ENCODE results near the gene RAET1E.

The RAET1E gene

DNA sequence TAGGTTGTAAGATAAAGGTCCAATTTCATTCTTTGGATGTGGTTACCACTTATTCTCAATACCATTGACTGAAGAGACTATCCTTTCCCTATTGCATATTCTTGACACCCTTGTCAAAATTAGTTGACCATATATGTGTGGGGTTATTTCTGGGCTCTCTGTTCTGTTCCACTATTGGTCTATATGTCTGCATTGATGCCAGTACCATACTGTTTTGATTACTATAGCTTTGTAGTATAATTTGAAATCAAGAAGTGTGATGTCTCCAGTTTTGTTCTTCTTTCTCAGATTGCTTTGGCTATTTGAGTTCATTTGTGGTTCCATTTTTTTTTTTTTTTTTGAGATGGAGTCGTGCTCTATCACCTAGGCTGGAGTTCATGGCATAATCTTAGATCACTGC, 25.7 kb downstream of the RAET1E start:
- Histone ChIP-seq H3K27ac (ENCODE audit: low read depth, low read length) (no peak overlapping the region), H3K4me3 (ENCODE audit: insufficient read depth, low read length, poor library complexity, severe bottlenecking) (no peak overlapping the region), H3K4me2 (ENCODE audit: low read depth, low read length, poor library complexity, severe bottlenecking) (no peak overlapping the region), H3K9me3 (ENCODE audit: insufficient read depth, low read length) (no peaks in the 10 kb centered on the region; the same call in 1 of the 2 replicates), H3F3A (ENCODE audit: insufficient read depth) (no peaks in the 10 kb centered on the region), H3K9ac (ENCODE audit: low read length) (no peak overlapping the region), H4K20me1 (ENCODE audit: low read depth, low read length) (no peaks in the 10 kb centered on the region), H3K9me2 (replicated peaks; ENCODE audit: insufficient read depth, low read length) (no peaks in the 10 kb centered on the region), H2AFZ (ENCODE audit: low read depth, low read length, severe bottlenecking) (no peak overlapping the region), H3K36me3 (ENCODE audit: low read length) (no peaks in the 10 kb centered on the region), H3K79me2 (ENCODE audit: insufficient read depth, low read length) (no peaks in the 10 kb centered on the region), H3K27me3 (ENCODE audit: low read length) (no peaks in the 10 kb centered on the region)
- TF ChIP-seq, protein P1, sequence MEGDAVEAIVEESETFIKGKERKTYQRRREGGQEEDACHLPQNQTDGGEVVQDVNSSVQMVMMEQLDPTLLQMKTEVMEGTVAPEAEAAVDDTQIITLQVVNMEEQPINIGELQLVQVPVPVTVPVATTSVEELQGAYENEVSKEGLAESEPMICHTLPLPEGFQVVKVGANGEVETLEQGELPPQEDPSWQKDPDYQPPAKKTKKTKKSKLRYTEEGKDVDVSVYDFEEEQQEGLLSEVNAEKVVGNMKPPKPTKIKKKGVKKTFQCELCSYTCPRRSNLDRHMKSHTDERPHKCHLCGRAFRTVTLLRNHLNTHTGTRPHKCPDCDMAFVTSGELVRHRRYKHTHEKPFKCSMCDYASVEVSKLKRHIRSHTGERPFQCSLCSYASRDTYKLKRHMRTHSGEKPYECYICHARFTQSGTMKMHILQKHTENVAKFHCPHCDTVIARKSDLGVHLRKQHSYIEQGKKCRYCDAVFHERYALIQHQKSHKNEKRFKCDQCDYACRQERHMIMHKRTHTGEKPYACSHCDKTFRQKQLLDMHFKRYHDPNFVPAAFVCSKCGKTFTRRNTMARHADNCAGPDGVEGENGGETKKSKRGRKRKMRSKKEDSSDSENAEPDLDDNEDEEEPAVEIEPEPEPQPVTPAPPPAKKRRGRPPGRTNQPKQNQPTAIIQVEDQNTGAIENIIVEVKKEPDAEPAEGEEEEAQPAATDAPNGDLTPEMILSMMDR (IDR thresholded peaks at IDR 0.05; ENCODE audit: insufficient read depth, low read length, poor library complexity, severe bottlenecking) = no peak

GRCh38 chr6:149871182-149871581, 26.7 kb downstream of the RAET1E start:
- no peaks in the 10 kb centered on the region for H3K27me3 ChIP-seq (ENCODE audit: low read length)
- no peaks in the 10 kb centered on the region for H3K36me3 ChIP-seq (ENCODE audit: low read length)
- H3K9ac ChIP-seq (ENCODE audit: low read length) = no peak overlapping the region
- no peak overlapping the region for H3K27ac ChIP-seq (ENCODE audit: low read depth, low read length)
- no peak overlapping the region for H2AFZ ChIP-seq (ENCODE audit: low read depth, low read length, severe bottlenecking)
- H3K9me2 ChIP-seq (replicated peaks; ENCODE audit: insufficient read depth, low read length) = no peaks in the 10 kb centered on the region
- TF ChIP-seq EZH2phosphoT487 (conservative IDR thresholded peaks at IDR 0.05; ENCODE audit: low read length) = no peak
- H3K9me3 ChIP-seq (ENCODE audit: insufficient read depth, low read length) = no peaks in the 10 kb centered on the region; the same call in 1 of the 2 replicates
- H3K79me2 ChIP-seq (ENCODE audit: insufficient read depth, low read length) = no peaks in the 10 kb centered on the region
- no peaks in the 10 kb centered on the region for H3F3A ChIP-seq (ENCODE audit: insufficient read depth)
- H4K20me1 ChIP-seq (ENCODE audit: low read depth, low read length) = no peaks in the 10 kb centered on the region
- no peak overlapping the region for H3K4me2 ChIP-seq (ENCODE audit: low read depth, low read length, poor library complexity, severe bottlenecking)
- no peak overlapping the region for H3K4me3 ChIP-seq (ENCODE audit: insufficient read depth, low read length, poor library complexity, severe bottlenecking)

DNA sequence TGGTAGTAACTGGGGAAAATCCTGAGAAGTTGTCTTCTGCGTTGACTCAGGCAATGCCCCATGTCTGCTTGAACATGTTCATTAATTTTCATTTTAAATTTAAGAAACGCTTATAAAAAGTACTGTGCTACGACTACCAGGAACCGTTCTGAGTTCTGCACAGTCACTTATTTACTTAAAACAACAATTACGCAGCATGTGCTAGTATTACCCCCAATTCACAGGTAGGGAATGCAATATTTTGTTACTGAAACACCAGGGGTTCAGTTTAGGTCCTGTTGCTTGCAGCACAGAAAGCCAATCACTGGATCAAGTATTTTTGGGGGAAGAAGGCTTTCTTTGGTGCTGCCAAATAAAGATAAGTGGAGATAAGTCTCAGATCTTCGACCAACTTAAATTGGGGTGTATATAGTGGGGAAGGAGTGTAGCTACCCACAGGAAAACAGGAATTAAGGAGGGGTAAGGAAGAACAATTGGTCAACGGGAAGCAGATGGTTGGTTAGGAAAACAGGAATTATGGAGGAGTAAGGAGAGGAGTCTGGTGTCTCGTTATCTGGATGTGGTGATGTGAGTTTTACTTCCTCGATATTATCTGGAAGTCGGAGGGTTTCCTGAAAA, 28.5 kb downstream of the RAET1E start:
- no peaks in the 10 kb centered on the region for H3K9me2 ChIP-seq (replicated peaks; ENCODE audit: insufficient read depth, low read length)
- no peaks in the 10 kb centered on the region for H3K27me3 ChIP-seq (ENCODE audit: low read length)
- H2AFZ ChIP-seq (ENCODE audit: low read depth, low read length, severe bottlenecking) = no peak overlapping the region
- peaks cover 5% of the 10 kb centered on the region; the same call in 1 of the 2 replicates for H3F3A ChIP-seq (ENCODE audit: insufficient read depth)
- TF ChIP-seq, protein P1 (IDR thresholded peaks at IDR 0.05; ENCODE audit: insufficient read depth, low read length, poor library complexity, severe bottlenecking) = no peak
- TF ChIP-seq EZH2phosphoT487 (conservative IDR thresholded peaks at IDR 0.05; ENCODE audit: low read length) = no peak
- no peak overlapping the region for H3K9ac ChIP-seq (ENCODE audit: low read length)
- H3K27ac ChIP-seq (ENCODE audit: low read depth, low read length) = no peak overlapping the region
- H3K4me2 ChIP-seq (ENCODE audit: low read depth, low read length, poor library complexity, severe bottlenecking) = no peak overlapping the region
- H4K20me1 ChIP-seq (ENCODE audit: low read depth, low read length) = no peaks in the 10 kb centered on the region
- H3K9me3 ChIP-seq (ENCODE audit: insufficient read depth, low read length) = no peaks in the 10 kb centered on the region; the same call in 1 of the 2 replicates
- no peaks in the 10 kb centered on the region for H3K36me3 ChIP-seq (ENCODE audit: low read length)
- no peaks in the 10 kb centered on the region for H3K79me2 ChIP-seq (ENCODE audit: insufficient read depth, low read length)
- no peak overlapping the region for H3K4me3 ChIP-seq (ENCODE audit: insufficient read depth, low read length, poor library complexity, severe bottlenecking)

DNA sequence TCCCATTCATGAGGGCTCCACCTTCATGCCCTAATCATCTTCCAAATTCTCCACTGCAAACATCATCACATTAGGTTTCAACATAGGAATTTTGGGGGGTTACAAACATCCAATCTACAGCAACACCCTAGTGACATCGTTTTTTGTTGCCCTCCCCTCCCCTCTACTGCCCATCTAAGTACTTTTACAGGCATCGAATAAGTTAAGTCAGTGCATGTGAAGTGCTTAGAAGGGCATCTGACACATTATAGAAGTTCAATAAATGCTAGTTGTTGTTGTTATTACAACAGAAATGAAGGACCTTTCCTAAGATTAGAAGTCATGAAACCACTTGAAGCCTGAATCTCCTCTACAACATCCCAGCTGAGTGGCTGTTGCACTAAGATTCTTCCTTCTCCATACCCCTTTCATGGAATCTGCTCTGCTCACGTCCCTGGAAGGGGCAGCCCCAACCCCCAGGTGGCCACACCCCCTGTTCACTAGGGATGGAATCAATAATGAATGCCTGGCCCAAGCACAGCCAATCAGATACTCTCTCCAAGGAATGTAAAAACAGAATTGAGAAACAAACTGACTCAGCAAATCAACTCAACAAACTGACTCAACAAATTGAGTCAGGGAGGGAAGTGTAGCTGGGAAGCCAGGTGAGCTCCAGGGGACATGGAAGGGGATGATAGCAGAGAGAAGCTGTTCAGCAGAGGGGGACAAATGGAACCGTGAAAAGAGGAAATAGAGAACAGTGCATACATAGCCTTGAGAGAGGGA, 29.9 kb downstream of the RAET1E start:
- no peak overlapping the region for H3K27ac ChIP-seq (ENCODE audit: low read depth, low read length)
- no peaks in the 10 kb centered on the region for H3K27me3 ChIP-seq (ENCODE audit: low read length)
- no peak overlapping the region for H3K4me2 ChIP-seq (ENCODE audit: low read depth, low read length, poor library complexity, severe bottlenecking)
- no peaks in the 10 kb centered on the region for H3K36me3 ChIP-seq (ENCODE audit: low read length)
- TF ChIP-seq, protein P1 (IDR thresholded peaks at IDR 0.05; ENCODE audit: insufficient read depth, low read length, poor library complexity, severe bottlenecking) = no peak
- no peak for TF ChIP-seq EZH2phosphoT487 (conservative IDR thresholded peaks at IDR 0.05; ENCODE audit: low read length)
- H3K9ac ChIP-seq (ENCODE audit: low read length) = no peak overlapping the region
- H3K9me3 ChIP-seq (ENCODE audit: insufficient read depth, low read length) = no peaks in the 10 kb centered on the region; the same call in 1 of the 2 replicates
- no peaks in the 10 kb centered on the region for H3K9me2 ChIP-seq (replicated peaks; ENCODE audit: insufficient read depth, low read length)
- H3K79me2 ChIP-seq (ENCODE audit: insufficient read depth, low read length) = no peaks in the 10 kb centered on the region
- no peak overlapping the region for H2AFZ ChIP-seq (ENCODE audit: low read depth, low read length, severe bottlenecking)
- H4K20me1 ChIP-seq (ENCODE audit: low read depth, low read length) = no peaks in the 10 kb centered on the region
- no peak overlapping the region for H3K4me3 ChIP-seq (ENCODE audit: insufficient read depth, low read length, poor library complexity, severe bottlenecking)
- peaks cover 5% of the 10 kb centered on the region; the same call in 1 of the 2 replicates for H3F3A ChIP-seq (ENCODE audit: insufficient read depth)

Measured in SU-DHL-6 (cell line).